A549 treated with DMSO at 1 μM for 4 hours (cell line): ENCODE results near the gene LMF2. TPM values are rescaled to one million over a fixed set of nuclear protein-coding genes. Genes with fewer than 3 reads are reported as not detected.

Experiments used
- total RNA-seq: library from RNA; stranded (reverse); fragments of 200-300 nt; extraction: Qiagen RNA extraction; gene quantifications from 5 replicates; pipeline ENCODE4 v1.2.3, GENCODE V29; 2022; ENCODE audit warnings: low read depth

Gene LMF2
- 34.0 to 51.8 TPM (median 43.2 TPM) in 5 replicates for total RNA-seq

GRCh38 chr22:50507421-50507990 is at the start of gene LMF2:
LMF2 (minus strand) TSS chr22:50507702; CDS start chr22:50507675, 27 bp downstream.

GRCh38 chr22:50545522-50546325 is 38.2 kb upstream of the LMF2 start, which contains the start of gene KLHDC7B:
KLHDC7B (plus strand) TSS chr22:50545899; CDS start chr22:50546244, 345 bp downstream.

GRCh38 chr22:50529897-50530579 is 22.5 kb upstream of the LMF2 start, which contains the start of gene TYMP:
TYMP (minus strand) TSS chr22:50530012; CDS start chr22:50529709, 303 bp downstream.

GRCh38 chr22:50525104-50525857 is 17.8 kb upstream of the LMF2 start, which contains the start of gene SCO2:
SCO2 (minus strand) TSS chr22:50525598; CDS start chr22:50524411, 1,187 bp downstream.

GRCh38 chr22:50507991-50508884 is 736 bp upstream of the LMF2 start, which contains the start of gene NCAPH2:
NCAPH2 (plus strand) TSS chr22:50508224; CDS start chr22:50508338, 114 bp downstream.

GRCh38 chr22:50486561-50487289 is 20.8 kb downstream of the LMF2 start, which contains the start of gene MIOX:
MIOX (plus strand) TSS chr22:50486859; CDS start chr22:50486898, 39 bp downstream.

GRCh38 chr22:50481440-50482106 is 25.9 kb downstream of the LMF2 start, which contains the start of gene ADM2:
ADM2 (plus strand) TSS chr22:50481543; CDS start chr22:50481848, 305 bp downstream.

GRCh38 chr22:50474710-50475651 is 32.5 kb downstream of the LMF2 start, which contains the start of gene SBF1:
SBF1 (minus strand) TSS chr22:50475035; CDS start chr22:50474840, 195 bp downstream.

Other genes starting within 250 kb of the LMF2 start
- gene MAPK12, start 246.0 kb downstream of the LMF2 start, total RNA-seq = 18.6 to 25.1 TPM (median 24.1 TPM) in 5 replicates
- 4.8 to 7.2 TPM (median 6.6 TPM) in 5 replicates for gene MAPK11, start 237.3 kb downstream of the LMF2 start, total RNA-seq
- gene PLXNB2, start 200.1 kb downstream of the LMF2 start, total RNA-seq = 94.9 to 120 TPM (median 119 TPM) in 5 replicates
- gene DENND6B, start 180.7 kb downstream of the LMF2 start, total RNA-seq = 1.9 to 3.2 TPM (median 3.0 TPM) in 5 replicates
- 10.0 to 15.2 TPM (median 12.7 TPM) in 5 replicates for gene PPP6R2, start 164.4 kb downstream of the LMF2 start, total RNA-seq
- gene SBF1, start 32.7 kb downstream of the LMF2 start, total RNA-seq = 18.1 to 29.4 TPM (median 23.4 TPM) in 5 replicates
- gene ADM2, start 26.2 kb downstream of the LMF2 start, total RNA-seq = 0.41 to 0.73 TPM (median 0.58 TPM) in 5 replicates
- gene MIOX, start 20.8 kb downstream of the LMF2 start, total RNA-seq = 0.09 to 0.14 TPM in 2 of 5 replicates, not detected in the others
- gene NCAPH2, start 522 bp upstream of the LMF2 start, total RNA-seq = 34.1 to 42.1 TPM (median 37.3 TPM) in 5 replicates
- 2.6 to 8.0 TPM (median 5.4 TPM) in 5 replicates for gene SCO2, start 17.9 kb upstream of the LMF2 start, total RNA-seq
- gene TYMP, start 22.3 kb upstream of the LMF2 start, total RNA-seq = 9.5 to 19.2 TPM (median 17.9 TPM) in 5 replicates
- gene KLHDC7B, start 38.2 kb upstream of the LMF2 start, total RNA-seq = 0.02 to 0.05 TPM (median 0.05 TPM) in 3 of 5 replicates, not detected in the others
- gene SYCE3, start 55.2 kb upstream of the LMF2 start, total RNA-seq = 0.30 to 0.80 TPM (median 0.40 TPM) in 4 of 5 replicates, not detected in the other
- 7.4 to 17.3 TPM (median 15.7 TPM) in 5 replicates for gene CPT1B, start 70.7 kb upstream of the LMF2 start, total RNA-seq
- gene CHKB, start 75.1 kb upstream of the LMF2 start, total RNA-seq = 13.0 to 21.1 TPM (median 20.6 TPM) in 5 replicates
- 2.4 to 4.3 TPM (median 3.7 TPM) in 5 replicates for gene MAPK8IP2, start 93.1 kb upstream of the LMF2 start, total RNA-seq
- 19.5 to 24.0 TPM (median 21.0 TPM) in 5 replicates for gene ARSA, start 120.5 kb upstream of the LMF2 start, total RNA-seq
- gene SHANK3, start 165.1 kb upstream of the LMF2 start, total RNA-seq = 2.6 to 5.4 TPM (median 4.1 TPM) in 5 replicates
- 0.06 TPM in 2 of 5 replicates, not detected in the others for gene ACR, start 230.5 kb upstream of the LMF2 start, total RNA-seq